ENCODE data around the gene ITPRID2.
A peak's percentile ranks its signal among the peaks of the same experiment; 100 is the strongest.

ITPRID2 gene

GRCh38 chr2:181848261-181848886, 43.2 kb upstream of the ITPRID2 start:
- peak; percentile 25 for DNase-seq (ENCODE audit: low read depth)
- H3K4me3 ChIP-seq (ENCODE audit: low read depth, low read length), result no peak overlapping the region
- no peak for TF ChIP-seq CTCF (IDR thresholded peaks at IDR 0.05; ENCODE audit: low read depth, low read length)
- no peak for TF ChIP-seq POLR2A (IDR thresholded peaks at IDR 0.05; ENCODE audit: extremely low read depth, insufficient read length)
- no peak for TF ChIP-seq MAX (IDR thresholded peaks at IDR 0.05; ENCODE audit: low read depth, low read length)
- no peak for TF ChIP-seq MYC (IDR thresholded peaks at IDR 0.05; ENCODE audit: low read depth, low read length)

GRCh38 chr2:181849601-181850000, 41.9 kb upstream of the ITPRID2 start:
- TF ChIP-seq POLR2A (IDR thresholded peaks at IDR 0.05; ENCODE audit: extremely low read depth, insufficient read length) (no peak), MAX (IDR thresholded peaks at IDR 0.05; ENCODE audit: low read depth, low read length) (no peak), MYC (IDR thresholded peaks at IDR 0.05; ENCODE audit: low read depth, low read length) (no peak), CTCF (IDR thresholded peaks at IDR 0.05; ENCODE audit: low read depth, low read length) (no peak)
- no peak for DNase-seq (ENCODE audit: low read depth)
- H3K4me3 ChIP-seq (ENCODE audit: low read depth, low read length), result no peak overlapping the region

- no peak for TF ChIP-seq MYC (IDR thresholded peaks at IDR 0.05; ENCODE audit: low read depth, low read length)
- no peak for TF ChIP-seq MAX (IDR thresholded peaks at IDR 0.05; ENCODE audit: low read depth, low read length)
- no peak for TF ChIP-seq POLR2A (IDR thresholded peaks at IDR 0.05; ENCODE audit: extremely low read depth, insufficient read length)
- no peak for TF ChIP-seq CTCF (IDR thresholded peaks at IDR 0.05; ENCODE audit: low read depth, low read length)
- no peak overlapping the region for H3K4me3 ChIP-seq (ENCODE audit: low read depth, low read length)
- peak; percentile 23 for DNase-seq (ENCODE audit: low read depth)
Observed at GRCh38 chr2:181850936-181851560, 40.5 kb upstream of the ITPRID2 start.

GRCh38 chr2:181851726-181852125, 39.8 kb upstream of the ITPRID2 start:
- TF ChIP-seq MYC (IDR thresholded peaks at IDR 0.05; ENCODE audit: low read depth, low read length), result no peak
- no peak for TF ChIP-seq CTCF (IDR thresholded peaks at IDR 0.05; ENCODE audit: low read depth, low read length)
- TF ChIP-seq POLR2A (IDR thresholded peaks at IDR 0.05; ENCODE audit: extremely low read depth, insufficient read length), result no peak
- no peak for TF ChIP-seq MAX (IDR thresholded peaks at IDR 0.05; ENCODE audit: low read depth, low read length)
- H3K4me3 ChIP-seq (ENCODE audit: low read depth, low read length), result no peak overlapping the region

GRCh38 chr2:181853696-181854095, 37.8 kb upstream of the ITPRID2 start:
- TF ChIP-seq MYC (IDR thresholded peaks at IDR 0.05; ENCODE audit: low read depth, low read length), result no peak
- no peak for TF ChIP-seq CTCF (IDR thresholded peaks at IDR 0.05; ENCODE audit: low read depth, low read length)
- no peak for TF ChIP-seq POLR2A (IDR thresholded peaks at IDR 0.05; ENCODE audit: extremely low read depth, insufficient read length)
- no peak for TF ChIP-seq MAX (IDR thresholded peaks at IDR 0.05; ENCODE audit: low read depth, low read length)
- no peak for DNase-seq (ENCODE audit: low read depth)
- H3K4me3 ChIP-seq (ENCODE audit: low read depth, low read length), result no peak overlapping the region

More at GRCh38 chr2:181851726-181852125, 39.8 kb upstream of the ITPRID2 start:
- no peak for DNase-seq (ENCODE audit: low read depth)
